ENCODE data around the gene FBXO3. TPM values are rescaled to one million over a fixed set of nuclear protein-coding genes. Genes with fewer than 3 reads are reported as not detected.
"Not testable (repeated sequence)": the region's sequence is repeated elsewhere in the genome, so short reads cannot be mapped to it uniquely, and the experiment has no call there.

Gene FBXO3
- total RNA-seq: 42.1 TPM

DNA sequence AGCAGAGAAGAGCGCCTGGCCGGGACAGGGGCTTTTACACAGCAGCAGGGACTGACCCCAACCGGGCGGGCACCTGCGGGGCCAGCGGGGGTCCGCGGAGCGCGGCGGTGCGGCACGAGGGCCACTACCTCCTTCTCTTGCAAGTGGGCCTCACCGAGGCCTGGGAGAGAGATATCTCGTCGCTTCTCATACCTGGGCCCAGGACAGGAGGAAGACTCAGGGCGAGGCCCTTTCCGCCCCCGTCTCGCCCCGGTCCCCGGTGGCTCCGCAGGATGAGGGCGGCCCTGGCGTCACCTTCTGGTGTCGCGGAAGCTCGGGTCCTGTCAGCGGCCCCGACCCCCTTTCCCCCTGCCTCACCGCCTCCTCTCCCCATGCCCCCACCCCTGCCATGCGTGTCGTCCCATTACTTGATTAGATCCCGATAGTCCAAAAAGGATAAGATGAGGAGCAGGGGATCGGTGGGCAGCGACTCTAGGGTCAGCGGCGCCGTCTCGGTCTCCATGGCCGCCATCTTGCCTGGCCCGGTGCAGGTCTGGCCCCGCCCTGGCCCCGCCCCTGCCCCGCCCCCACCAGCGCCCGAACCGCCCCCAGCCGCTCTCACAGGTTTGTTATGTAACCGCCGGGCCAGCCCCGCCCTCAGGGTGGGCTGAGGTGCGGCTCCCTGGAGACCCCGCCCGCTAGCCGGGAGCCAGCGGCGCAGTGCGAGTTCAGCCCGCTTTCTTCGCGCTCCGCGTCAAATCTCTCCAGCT lies at the start of gene FBXO3:
Gene FBXO3 (minus strand): TSS at position 534 of the 749 bp plus-strand sequence. CDS start 23 bp downstream, at position 511.
- DNase-seq (ENCODE audit: low spot score): peak; percentile 89

GRCh38 chr11:33822981-33823380 lies 48.7 kb upstream of the FBXO3 start:
- DNase-seq (ENCODE audit: low spot score): not testable (repeated sequence)

DNA sequence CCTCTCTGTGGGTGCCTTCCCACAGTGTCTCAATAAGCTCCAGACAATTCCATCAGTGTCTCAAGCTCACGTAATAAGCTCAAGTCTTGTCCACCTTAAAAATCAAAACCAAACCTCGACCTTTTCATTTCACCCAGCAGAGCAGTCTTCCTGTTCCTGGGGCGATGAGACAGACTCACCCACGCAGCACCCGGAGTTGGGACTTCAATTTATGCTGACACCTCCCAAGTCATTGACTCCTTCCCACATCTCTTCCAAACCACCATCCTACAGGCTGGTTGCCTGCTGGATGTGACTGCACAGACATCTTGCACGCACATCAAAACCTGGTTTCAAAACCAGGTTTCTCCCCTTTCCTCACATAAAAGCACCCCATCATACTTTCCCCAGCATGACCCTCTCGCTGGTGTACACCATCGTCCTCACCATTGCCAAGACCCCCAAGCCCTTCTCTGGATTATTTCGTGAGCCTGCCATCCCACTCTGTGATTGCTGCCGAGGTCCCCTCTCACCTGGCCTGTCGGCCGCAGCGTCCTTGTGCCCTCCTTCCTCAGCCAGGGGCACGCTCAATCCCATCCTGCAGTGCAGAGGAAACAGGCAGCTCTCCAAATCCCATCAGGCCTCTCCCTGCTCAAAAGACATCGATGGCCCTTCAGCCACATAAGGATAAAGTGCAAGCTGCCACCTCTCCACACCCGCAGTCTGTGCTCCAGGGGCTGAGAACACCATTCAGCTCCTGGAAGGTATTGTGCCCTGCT lies 45.1 kb upstream of the FBXO3 start:
- DNase-seq (ENCODE audit: low spot score): no peak

DNA sequence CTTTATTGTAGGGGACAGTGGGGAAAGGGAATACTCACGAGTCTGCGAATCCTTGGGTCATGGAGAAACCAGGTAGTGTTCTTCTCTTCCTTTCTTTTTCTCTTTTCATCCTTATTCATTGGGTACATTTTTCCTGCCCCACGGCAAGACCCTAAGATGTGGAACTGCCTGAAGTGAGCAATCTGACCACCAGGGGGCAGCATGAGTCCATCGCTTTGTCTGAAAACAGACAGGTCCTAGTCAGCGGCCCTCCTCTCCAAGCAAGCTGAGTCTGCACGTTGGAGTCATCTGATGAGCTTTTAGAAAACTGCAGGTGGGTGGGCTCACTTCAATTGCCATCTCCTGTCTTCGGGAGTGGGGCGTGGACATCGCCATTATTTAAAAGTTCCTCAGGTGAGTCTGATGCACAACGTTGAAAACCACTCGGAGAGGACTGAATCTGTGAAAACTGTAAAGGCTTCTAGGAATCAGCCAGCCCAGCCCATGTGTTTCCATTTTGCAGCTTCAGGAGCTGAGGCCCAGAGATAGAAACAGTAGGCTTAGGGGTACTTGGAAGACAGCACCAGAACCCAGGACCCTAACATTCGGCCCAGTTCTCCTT lies 34.0 kb upstream of the FBXO3 start:
- DNase-seq (ENCODE audit: low spot score): peak; percentile 85

DNA sequence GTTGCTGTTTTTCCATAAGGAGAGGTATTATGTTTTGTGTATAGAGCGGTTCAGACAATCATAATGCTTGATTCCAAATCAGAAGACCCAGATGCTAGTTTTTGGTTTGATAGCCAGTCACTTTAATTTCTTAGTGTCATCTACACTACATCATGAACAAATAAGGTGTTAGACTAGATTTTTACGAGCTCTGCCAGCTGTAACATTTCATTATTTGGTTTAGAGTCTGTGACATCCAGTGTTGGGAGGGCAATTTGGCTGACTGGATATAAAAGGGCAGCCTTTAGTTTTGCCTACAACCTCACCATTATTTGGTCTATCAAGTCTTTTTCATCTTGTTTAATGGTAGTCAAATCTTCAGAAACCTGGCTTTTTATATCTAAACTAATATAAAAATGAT lies 30.2 kb upstream of the FBXO3 start:
- DNase-seq (ENCODE audit: low spot score): no peak

DNA sequence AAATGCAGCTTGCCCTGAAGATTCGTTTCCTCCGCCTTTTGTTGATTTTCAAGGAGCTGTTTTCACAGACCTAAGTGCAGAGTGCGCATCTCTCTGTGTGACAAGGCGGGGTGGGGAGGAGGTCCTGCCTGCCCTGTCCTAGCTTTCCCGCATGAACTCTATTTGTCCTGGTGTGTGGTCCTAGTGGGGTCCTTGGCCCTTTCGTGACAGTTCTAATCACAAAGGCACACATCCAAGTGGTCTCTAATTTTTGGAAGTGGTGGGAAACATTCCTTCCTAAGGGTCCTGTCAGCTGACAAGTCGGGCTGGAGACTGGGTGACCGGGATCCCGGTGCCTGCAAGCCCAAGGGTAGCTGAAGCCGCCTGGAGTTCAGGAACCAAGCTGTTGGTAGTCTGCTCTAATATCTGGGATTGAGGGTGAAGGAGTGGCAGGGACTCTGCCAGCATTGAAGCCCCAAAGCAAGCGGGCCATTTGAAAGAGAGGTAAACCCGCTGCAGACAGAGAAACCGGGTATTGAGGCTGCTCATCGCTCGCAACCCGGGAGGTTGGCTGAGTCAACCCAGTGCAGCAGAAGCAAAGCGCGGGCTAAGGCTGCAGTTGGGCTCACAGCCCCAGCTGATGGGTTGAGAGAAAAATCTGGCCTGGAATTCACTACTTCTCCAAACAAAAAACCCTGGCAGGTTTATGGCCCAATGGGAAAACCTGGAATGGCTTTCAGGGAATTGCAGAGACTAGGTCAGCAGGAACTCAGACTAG lies 28.1 kb upstream of the FBXO3 start:
- DNase-seq (ENCODE audit: low spot score): peak; percentile 27

DNA sequence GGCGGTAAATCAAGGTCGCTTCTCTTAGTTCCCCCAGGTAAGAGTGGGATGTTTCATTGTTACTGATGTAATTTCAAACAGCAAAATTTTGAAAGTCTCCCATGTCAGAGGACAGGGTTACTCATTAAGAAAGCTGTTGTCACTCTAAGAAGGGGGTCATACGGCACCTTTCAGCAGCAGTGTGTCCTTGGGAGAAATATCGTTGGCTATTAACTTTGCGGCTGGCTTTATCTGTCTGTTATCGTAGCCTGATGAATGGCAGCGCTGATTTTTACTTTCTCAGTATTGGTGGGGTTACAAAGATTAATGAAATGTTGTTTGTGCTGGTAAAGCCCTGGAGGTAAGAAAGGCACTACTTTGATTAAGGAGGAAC lies 27.5 kb upstream of the FBXO3 start:
- no peak for DNase-seq (ENCODE audit: low spot score)

DNA sequence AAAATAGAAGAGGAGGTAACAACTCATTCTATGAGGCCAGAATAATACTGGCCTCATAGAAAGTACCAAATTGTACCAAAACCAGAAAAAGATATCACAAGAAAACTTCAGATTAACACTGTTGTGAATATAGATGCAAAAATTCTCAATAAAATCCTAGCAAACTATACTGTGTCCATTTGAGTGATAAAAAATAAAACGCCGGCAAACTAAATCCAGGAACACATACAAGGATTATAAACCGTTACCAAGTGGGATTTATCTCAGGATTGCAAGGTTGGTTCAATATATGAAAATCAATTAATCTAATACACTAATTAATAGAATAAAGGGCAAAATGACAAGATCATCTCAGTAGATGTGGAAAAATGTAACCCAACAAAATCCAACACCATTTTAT lies 23.6 kb upstream of the FBXO3 start:
- DNase-seq (ENCODE audit: low spot score): no peak

DNA sequence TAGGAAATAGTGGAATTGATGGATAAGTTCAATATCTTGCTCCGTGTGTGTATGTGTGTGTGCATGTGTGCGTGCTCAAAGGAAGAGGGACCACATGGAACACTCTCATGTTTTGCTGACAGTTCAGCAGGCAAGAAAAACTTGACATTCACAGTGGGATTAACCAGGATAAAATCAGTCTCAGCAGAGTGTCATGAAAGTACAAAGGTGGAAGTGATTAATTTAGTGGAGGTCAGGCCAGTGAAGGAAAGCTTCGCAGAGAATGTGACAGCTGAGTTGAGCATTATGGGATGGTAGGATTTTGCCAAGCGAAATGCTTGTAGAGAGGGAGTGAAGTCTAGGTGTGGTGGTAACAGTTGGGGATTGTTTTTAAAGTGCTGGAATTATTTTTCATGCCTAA lies 15.7 kb upstream of the FBXO3 start:
- no peak for DNase-seq (ENCODE audit: low spot score)

DNA sequence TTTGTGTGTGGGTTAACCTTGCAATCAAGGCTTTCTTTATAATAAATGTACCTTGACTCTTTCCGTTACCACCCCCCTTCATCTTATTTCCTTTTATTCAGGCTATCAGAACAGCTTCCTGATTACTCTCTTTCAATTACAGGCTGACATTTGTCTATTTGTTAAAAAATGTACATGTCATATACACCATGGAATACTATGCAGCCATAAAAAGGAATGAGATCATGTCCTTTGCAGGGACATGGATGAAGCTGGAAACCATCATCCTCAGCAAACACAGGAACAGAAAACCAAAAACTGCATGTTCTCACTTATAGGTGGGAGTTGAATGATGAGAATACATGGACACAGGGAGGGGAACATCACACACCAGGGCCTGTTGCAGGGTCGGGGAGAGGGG lies 13.8 kb upstream of the FBXO3 start:
- DNase-seq (ENCODE audit: low spot score): not testable (repeated sequence)

DNA sequence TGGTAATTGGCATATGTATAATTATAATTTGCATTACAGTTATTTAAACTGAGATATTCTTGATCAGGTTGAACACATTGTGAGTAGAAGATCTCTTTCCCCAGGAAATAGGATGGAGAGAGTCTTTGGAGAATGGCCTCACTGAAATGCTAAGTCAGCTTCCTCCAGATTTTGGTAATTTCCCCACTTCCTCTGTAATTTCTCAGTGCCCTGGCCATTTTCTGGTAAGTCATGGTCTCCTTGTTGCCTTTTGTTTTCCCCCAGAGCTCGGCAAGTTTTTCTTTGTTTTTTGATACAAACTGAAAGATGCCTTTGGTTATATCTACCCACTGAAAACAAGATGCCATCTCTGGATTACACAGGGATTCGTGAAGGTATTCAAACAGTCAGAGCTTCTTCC lies 12.8 kb upstream of the FBXO3 start:
- DNase-seq (ENCODE audit: low spot score): no peak

DNA sequence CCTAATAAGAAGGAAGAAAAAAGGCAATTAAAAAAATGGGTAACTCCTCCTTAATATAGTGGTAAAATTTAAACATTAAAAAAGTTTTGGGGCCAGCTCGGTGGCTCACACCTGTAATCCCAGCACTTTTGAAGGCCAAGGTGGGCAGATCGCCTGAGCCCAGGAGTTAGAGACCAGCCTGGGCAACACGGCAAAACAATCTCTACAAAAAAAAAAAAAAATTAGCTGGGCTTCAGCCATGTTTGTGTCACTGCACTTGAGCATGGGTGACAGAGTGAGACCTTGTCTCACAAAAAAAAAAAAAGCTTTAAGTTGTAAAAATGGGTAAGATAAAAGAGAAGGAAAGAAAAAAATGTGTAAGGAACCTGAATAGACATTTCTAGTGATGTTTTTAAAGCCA lies 11.3 kb upstream of the FBXO3 start:
- no peak for DNase-seq (ENCODE audit: low spot score)

DNA sequence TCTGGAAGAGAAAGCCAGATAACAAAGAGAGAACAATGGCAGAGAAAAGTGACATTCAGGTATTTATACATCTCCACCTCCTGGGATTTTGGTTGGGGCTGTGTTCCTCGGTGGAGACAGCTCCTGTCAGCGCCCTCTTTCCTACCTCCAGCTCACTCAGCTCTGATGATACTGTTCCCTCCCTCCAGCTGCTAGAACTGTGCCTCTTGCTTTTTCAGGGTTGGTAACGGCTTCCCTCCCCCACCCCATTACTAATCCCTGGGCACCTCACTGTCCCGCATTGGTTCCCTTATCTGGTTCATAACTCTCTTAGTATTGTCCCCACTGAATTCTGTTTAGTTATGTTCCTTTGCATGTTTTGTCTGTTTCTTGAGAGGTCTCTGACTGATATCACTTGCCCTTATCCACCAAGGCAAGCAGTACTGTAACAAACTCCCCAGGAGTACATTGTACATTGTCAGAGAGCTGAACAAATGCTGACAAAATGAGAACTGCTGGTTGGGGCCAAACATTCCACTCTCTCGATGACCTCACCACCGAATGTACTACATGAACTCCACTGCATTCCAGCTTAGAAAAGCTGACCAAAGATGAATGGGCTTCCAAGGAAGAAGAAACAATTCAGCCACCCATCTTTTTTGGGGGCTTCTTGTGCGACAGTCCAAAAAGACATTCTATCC lies 5.7 kb upstream of the FBXO3 start:
- DNase-seq (ENCODE audit: low spot score): no peak

- DNase-seq (ENCODE audit: low spot score): no peak
These were observed 4.4 kb upstream of the FBXO3 start for GRCh38 chr11:33778675-33779074.

DNA sequence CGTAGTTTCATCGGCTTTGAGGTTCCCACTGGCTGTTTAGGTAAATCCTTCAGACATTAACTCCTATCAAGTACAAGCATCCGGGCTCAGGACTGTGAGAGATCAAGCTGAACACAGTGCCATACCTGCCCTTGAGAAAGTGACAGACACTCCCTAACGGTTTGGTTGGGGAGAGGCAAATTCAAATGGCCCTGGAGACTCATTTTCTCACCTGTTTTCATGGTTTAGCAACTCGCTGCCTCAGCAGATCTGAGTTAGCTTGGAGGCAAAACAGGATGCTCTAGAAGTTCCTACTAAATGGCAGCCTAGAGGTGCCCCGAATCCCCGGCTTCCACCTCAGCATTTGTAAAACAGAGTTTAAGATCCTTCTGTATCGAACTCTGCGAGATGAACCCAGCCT lies 3.6 kb upstream of the FBXO3 start:
- no peak for DNase-seq (ENCODE audit: low spot score)

GRCh38 chr11:33775832-33776470 lies 1.6 kb upstream of the FBXO3 start:
- no peak for DNase-seq (ENCODE audit: low spot score)

DNA sequence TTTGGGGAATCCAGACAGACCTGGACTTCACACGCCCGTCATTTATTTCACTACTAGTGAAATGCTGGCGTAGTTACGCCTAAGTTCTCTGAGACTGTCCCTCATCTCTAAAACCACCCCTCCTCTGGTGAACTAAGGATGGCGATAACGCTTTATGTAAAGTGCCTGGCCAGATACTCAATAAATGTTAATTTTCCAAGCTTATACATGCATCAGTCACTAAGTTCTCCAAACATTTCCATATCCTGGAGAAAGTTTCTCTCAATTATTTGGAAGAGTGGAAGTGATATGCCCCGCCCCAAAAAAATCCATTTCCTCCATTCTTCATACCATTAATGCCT lies 1.1 kb upstream of the FBXO3 start:
- DNase-seq (ENCODE audit: low spot score): no peak

DNA sequence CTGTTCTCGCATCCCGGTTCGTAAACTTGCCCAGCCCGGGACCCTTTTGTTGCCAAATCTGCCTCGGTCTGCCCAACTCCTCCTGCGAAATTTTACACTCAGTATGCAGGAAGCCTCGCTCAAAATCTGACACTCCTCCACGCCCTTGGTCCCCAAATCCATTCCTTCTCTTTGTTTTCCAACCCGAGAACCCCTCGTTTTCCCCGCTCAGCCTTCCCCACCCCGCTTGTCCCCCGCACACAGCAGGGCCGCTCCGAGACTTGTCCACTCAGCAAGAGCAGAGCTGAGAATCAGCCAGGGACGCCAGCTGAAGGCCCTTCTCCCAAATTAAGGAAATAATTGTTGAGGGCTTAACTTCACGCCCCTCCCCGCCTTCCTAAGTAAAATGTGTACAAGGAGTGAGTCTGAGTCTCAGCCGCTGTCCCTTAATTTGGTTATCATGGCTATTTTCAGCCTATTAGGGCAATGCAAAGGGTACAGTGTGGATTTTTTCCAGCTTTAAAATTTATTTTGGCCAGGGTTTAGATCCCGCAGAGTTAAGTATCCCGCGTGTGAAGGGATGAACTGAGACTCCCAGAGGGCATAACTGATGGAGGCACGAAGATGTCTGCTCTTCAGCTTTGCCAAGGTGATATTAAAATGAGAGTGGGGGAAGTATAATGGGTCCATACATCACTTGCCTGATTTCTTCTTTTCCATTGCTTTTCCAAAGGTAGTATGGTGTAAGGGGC lies 581 bp upstream of the FBXO3 start:
- DNase-seq (ENCODE audit: low spot score): no peak

- DNase-seq (ENCODE audit: low spot score): no peak
These were observed 825 bp downstream of the FBXO3 start for GRCh38 chr11:33773404-33773986.

DNA sequence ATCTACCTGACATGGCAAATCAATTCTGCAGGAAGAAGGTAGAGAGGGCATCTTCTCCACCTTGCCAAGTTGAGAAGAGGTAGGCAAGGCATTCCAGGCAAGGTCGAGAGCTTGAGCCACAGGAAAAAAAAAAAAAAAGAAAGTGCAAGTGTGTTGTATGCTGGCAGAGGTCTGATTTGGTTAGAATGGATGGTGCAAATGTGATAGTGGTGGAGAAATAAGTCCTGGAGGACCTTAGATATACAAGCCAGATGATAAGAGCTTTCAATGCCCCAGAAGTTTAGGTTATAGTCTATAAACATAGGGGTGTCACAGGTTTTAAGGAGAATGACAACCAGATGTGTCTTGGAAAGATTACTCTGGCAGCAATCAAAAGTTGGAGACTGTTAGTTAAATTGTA lies 1.4 kb downstream of the FBXO3 start:
- no peak for DNase-seq (ENCODE audit: low spot score)
